SK-N-MC (cell line): Measurements from ENCODE around the gene MTM1.

ENCODE experiments used
- EZH2 ChIP-seq: fragments of 200-600 bp; sonication (generic); IDR thresholded peaks from one replicate; pipeline ENCODE4 v1.6.1; 2017; ENCODE audit warnings: antibody characterized with exemption
- FOXP2 ChIP-seq: optimal IDR thresholded peaks from 2 replicates; pipeline ENCODE3; 2011; ENCODE audit warnings: mild to moderate bottlenecking, moderate library complexity; ENCODE audit not compliant: insufficient read depth; ENCODE audit errors: extremely low read length, control extremely low read depth
- POLR2AphosphoS5 ChIP-seq: IDR thresholded peaks from 2 replicates; pipeline ENCODE4 v1.6.1; 2012; ENCODE audit warnings: mild to moderate bottlenecking, low read depth, low read length, borderline replicate concordance

DNA sequence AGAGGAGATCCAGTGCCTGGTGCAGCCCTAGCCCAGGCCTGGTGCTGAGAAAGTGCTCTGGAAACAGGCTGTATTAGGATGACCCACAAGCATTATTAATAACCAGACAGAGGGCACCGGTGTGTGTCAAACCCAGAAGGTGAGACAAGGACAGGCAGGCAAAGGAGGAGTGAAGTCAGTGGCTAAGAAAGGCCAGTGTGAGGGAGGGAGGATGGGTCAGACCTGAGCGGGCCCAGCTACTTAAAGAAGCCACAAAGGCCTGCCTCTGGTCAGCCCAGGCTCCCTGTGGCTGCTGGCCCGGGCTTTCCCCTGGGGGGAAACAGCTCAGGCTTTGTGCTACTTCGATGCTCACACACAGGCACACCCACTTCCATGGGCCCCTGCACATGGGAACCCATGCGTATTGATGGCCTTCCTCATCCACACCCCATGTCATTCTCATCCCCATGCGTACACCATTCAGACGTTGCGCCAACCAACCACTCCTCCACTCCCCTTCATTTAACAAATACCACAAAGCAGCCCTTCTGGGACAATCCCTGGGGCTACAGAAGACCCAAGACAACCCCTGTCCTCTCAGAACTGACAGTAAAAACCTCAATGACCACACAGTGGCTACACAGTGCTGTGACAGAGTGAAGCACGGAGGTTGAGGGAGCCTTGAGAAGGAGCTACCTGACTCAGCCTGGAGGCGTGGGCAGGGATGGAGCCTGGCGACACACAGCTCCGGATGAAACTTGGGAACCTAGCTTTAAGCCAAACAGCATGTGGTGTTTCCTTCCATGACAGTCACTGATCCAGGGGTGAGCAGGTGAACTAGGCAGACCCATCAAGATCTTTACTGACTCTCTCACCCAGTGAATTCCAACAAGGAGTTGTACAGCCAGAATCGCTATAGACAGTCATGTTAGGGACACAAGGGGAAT, 24.9 kb upstream of the MTM1 start:
- TF ChIP-seq POLR2AphosphoS5 (no peak), EZH2 (no peak), FOXP2 (no peak)
